Spinal cord (tissue), 10 donors: Measurements from ENCODE around the gene SIRPA. TPM values are rescaled to one million over a fixed set of nuclear protein-coding genes. Genes with fewer than 3 reads are reported as not detected.

ENCODE experiments used
- DNase-seq, 6 donors: peaks; one replicate each; pipeline versions ENCODE4 v3.0.0 to v3.0.0-alpha.2; 2013 to 2015; ENCODE audit warnings: low spot score in 6 of 6, low read depth in 4 of 6
- H3K27ac ChIP-seq: one replicate; pipeline ENCODE4 v1.5.1; 2013; ENCODE audit warnings: low read depth, low read length, control low read depth
- H3K27me3 ChIP-seq: one replicate; pipeline ENCODE4 v1.6.1; 2013; ENCODE audit warnings: low read length; ENCODE audit not compliant: control insufficient read depth, insufficient read depth
- H3K36me3 ChIP-seq: one replicate; pipeline ENCODE4 v1.6.1; 2013; ENCODE audit warnings: low read length; ENCODE audit not compliant: control insufficient read depth, insufficient read depth
- H3K4me1 ChIP-seq: one replicate; pipeline ENCODE4 v1.6.1; 2013; ENCODE audit warnings: low read length; ENCODE audit not compliant: control insufficient read depth, insufficient read depth
- H3K4me3 ChIP-seq: one replicate; pipeline ENCODE4 v1.5.1; 2013; ENCODE audit warnings: low read depth, low read length, control low read depth
- H3K9me3 ChIP-seq: one replicate; pipeline ENCODE4 v1.6.1; 2013; ENCODE audit warnings: low read length; ENCODE audit not compliant: control insufficient read depth, insufficient read depth
- WGBS: methylation state at CpG from one replicate; pipeline ENCODE4 v1.1.5; 2013; ENCODE audit warnings: missing lambda C conversion rate; ENCODE audit not compliant: insufficient coverage; 5-methylcytosine and 5-hydroxymethylcytosine counted together
- polyA plus RNA-seq, 2 donors: library from polyadenylated mRNA; unstranded; fragments of 120-200 nt; gene quantifications; one replicate each; pipeline ENCODE4 v1.2.1, GENCODE V29; 2013; ENCODE audit not compliant: insufficient read length in 2 of 2
- total RNA-seq, 2 donors: library from RNA; depleted of rRNA in 1 of 2; stranded (reverse); fragments of 120-200 nt in 1 of 2; fragments of >200 nt in 1 of 2; gene quantifications; one replicate each; pipeline versions ENCODE4 v1.2.3 to v1.2.4, GENCODE V29; 2013 to 2014
- donor health status: healthy.

SIRPA gene
- total and polyA plus RNA-seq, 4 donors, result 22.1 to 49.7 (median 39.8) TPM

DNA sequence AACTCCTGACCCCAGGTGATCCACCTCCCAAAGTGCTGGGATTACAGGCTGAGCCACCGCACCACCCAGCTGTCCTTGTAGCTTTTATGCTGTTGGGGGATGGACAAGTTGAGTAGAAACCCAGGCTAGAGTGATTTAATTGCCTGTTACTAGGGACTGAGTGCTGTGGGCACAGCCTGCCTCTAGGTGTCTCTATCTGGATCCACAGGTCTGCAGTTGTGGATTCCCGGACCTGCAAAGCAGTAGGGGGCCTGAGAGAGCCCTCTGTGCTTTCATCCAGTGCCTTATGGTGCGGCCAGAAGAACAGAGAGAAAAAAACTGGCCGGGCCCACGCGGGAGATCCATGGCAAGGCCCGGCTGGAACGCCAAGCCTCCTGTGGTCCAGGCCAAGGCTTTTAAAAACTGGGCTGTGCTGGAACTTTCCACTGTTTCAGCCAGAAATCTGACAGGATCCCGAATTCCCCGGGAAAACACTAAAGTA lies 5.2 kb downstream of the SIRPA start:
- Histone ChIP-seq H3K36me3 (peaks cover 15% of the 10 kb centered on the region), H3K27ac (no peak overlapping the region), H3K4me3 (no peak overlapping the region), H3K9me3 (no peaks in the 10 kb centered on the region), H3K27me3 (peaks cover 4% of the 10 kb centered on the region), H3K4me1 (peaks cover 56% of the 10 kb centered on the region)
- peak in 2 of 6 donors; percentile 70 to 87 for DNase-seq
- WGBS, result 24% methylated on average over 10 of the region's 10 CpGs

DNA sequence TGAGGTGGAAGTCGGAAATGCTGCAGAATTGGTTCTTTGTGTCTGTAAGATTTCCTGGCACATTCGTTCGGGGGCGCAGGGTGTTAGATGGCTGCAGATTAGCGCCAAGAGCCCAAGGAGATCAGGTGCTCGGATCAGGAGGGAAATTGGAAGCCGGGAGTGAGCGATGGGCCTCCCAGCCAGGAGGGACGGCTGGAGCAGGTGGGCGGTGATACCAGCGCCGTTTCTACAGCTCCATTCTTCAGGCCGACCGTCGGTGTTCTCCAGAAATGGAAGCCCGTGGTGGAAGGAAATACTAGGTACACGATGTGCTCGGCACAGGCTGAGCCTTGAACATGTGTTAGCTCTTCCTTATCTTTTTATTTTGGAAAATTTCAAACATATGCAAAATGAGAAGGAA lies 6.5 kb downstream of the SIRPA start:
- H3K36me3 ChIP-seq, result peaks cover 20% of the 10 kb centered on the region
- H3K9me3 ChIP-seq, result no peaks in the 10 kb centered on the region
- no peak overlapping the region for H3K4me3 ChIP-seq
- H3K27me3 ChIP-seq, result no peaks in the 10 kb centered on the region
- WGBS, result 72% methylated on average over 15 of the region's 18 CpGs
- DNase-seq, result no peak
- no peak overlapping the region for H3K27ac ChIP-seq
- H3K4me1 ChIP-seq, result peaks cover 51% of the 10 kb centered on the region

DNA sequence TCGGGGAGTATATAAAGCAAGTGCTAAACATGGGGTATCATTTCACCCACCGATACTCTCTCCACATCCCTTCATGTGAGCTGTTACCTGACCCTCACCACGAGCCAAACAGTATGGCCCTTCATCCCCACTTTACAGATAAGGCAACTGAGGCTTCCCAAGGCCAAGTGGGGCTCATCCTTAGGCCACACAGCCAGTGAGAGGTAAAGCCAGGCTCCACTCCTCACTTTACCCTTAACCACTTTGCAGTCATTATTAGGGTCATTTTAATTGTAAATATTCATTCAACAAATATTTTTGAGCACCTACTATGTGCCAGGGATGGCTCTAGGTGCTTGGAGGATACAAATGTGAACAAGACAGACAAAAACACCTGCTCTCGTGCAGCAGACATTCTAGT lies 7.0 kb downstream of the SIRPA start:
- H3K9me3 ChIP-seq, result no peaks in the 10 kb centered on the region
- no peak overlapping the region for H3K27ac ChIP-seq
- H3K4me3 ChIP-seq, result no peak overlapping the region
- peaks cover 46% of the 10 kb centered on the region for H3K4me1 ChIP-seq
- peaks cover 23% of the 10 kb centered on the region for H3K36me3 ChIP-seq
- WGBS, result 87% methylated on average over 2 of the region's 4 CpGs
- H3K27me3 ChIP-seq, result no peaks in the 10 kb centered on the region
- no peak for DNase-seq

DNA sequence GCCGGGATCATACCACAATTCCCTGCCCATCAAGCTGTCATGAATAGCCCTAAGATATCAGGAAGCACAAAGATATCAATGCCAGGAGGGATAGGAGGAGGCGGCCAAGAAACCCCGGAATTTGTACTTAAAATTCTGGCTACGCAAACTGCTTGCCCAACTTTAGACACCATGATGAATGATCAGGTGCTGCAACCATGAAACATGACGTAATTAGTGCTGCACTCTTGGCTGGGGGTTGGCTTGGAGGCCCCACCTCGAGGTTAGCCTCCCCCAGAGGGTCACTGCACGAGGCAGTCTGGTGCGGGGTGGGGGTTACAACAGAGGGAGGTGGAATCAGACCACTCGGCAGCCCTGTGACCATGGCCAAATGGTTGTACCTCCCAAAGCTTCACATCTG lies 8.9 kb downstream of the SIRPA start:
- Histone ChIP-seq H3K36me3 (peaks cover 30% of the 10 kb centered on the region), H3K4me1 (peaks cover 30% of the 10 kb centered on the region), H3K27ac (no peak overlapping the region), H3K4me3 (no peak overlapping the region), H3K27me3 (no peaks in the 10 kb centered on the region), H3K9me3 (no peaks in the 10 kb centered on the region)
- 74% methylated on average over 7 of the region's 9 CpGs for WGBS
- DNase-seq, result no peak

DNA sequence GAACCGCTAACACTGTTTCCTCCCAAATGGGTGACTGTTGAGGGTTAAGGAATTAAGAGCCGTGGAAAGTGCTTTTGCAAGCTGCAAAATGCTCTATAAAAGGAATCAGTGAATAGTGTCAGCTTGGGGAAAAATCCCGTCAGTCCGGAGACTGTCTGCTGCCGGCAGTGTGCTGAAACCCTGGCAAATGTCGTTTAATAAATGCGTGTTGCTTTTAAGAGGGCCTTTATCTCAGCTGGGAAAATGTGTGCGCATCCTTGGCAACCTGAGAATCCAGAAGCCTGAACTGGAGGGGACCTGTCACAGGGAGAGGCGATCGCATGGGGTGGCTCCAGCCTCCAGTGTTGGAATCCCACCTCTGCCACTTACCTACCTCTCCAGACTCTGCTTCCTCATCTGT lies 9.8 kb downstream of the SIRPA start:
- Histone ChIP-seq H3K27me3 (no peaks in the 10 kb centered on the region), H3K4me3 (no peak overlapping the region), H3K36me3 (peaks cover 30% of the 10 kb centered on the region), H3K9me3 (no peaks in the 10 kb centered on the region), H3K27ac (no peak overlapping the region), H3K4me1 (peaks cover 25% of the 10 kb centered on the region)
- 57% methylated on average over 10 of the region's 10 CpGs for WGBS
- no peak for DNase-seq

DNA sequence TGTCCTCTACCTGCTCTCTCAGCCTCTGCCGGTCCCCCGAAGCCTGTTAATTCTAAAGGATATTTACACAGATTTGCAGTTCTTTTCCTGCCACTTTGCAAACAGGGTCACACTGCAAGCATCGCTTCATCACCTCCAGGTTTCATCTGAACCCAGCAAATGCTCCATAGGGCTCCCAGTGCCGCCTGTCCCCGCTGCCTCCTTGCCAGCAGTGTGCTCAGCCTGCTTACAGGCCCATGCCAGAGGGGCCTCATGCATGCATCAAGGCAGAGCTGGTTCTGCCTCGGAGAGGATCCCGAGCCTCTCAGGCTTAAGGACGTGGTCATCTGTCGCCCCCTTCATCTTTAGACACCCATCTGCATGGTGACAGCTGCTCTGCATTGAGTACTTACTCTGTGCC lies 10.5 kb downstream of the SIRPA start:
- Histone ChIP-seq H3K4me3 (no peak overlapping the region), H3K4me1 (peaks cover 19% of the 10 kb centered on the region)
- DNase-seq, result no peak

DNA sequence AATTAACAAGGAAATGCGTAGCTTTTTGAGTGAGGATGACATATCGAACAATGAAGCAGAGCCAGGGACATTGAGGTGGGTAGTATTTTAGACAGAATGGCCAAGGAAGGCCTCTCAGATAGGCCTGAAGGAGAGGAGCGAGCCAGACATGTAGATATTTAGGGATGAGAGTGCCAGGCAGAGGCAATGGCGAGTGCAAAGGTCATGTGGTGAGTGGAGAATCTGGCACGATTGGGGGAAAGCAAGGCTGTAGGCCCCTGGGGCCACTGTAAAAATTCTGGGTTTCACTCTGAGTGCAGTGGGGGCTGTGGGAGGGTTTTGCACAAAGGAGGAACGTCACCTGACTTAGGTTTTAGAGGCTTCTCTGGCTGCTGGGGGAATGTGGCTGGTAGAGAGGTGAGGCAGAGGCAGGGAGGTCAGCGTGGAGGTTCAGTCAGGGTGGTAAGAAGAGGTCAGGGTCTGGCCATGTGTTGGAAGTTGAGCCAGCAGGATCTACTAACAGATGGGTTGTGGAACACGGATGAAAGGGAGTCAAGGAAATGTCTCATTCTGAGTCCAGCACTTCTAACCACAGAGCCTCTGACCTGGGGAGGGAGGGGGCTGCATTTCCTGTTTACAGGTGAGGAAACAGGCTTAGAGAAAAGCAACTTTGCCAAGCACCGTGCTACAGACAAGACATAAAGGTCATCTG lies 11.3 kb downstream of the SIRPA start:
- no peak for DNase-seq
- peaks cover 24% of the 10 kb centered on the region for H3K36me3 ChIP-seq
- H3K27me3 ChIP-seq, result no peaks in the 10 kb centered on the region
- H3K4me3 ChIP-seq, result no peak overlapping the region
- WGBS, result 84% methylated on average over 7 of the region's 9 CpGs
- peaks cover 16% of the 10 kb centered on the region for H3K4me1 ChIP-seq
- H3K9me3 ChIP-seq, result no peaks in the 10 kb centered on the region
- no peak overlapping the region for H3K27ac ChIP-seq

More for the DNA sequence above, 10.5 kb downstream of the SIRPA start:
- Histone ChIP-seq H3K27me3 (no peaks in the 10 kb centered on the region), H3K9me3 (no peaks in the 10 kb centered on the region), H3K36me3 (peaks cover 28% of the 10 kb centered on the region), H3K27ac (no peak overlapping the region)
- WGBS, result 80% methylated on average over 9 of the region's 9 CpGs

DNA sequence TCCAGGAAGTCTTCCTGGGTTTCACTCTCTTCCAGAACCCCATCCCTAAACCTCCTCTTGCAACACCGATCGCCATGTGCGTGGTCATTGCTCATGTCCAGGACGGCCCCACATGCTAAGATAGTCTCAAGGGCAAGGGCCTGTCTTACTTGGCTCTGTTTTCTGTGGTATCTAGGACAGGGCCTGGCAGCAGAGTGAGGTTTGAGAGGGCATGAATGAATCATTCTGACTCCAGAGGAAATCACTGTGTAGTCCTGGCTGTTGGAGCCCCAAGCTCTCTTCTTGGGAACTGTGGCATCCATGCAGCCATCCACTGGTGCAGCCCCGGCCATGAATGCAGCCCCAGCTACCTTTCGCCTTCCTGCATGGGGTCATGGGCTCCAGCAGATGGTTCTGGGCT lies 12.4 kb downstream of the SIRPA start:
- WGBS, result 100% methylated on average over 2 of the region's 6 CpGs
- H3K36me3 ChIP-seq, result peaks cover 24% of the 10 kb centered on the region
- no peaks in the 10 kb centered on the region for H3K27me3 ChIP-seq
- no peak for DNase-seq
- H3K27ac ChIP-seq, result no peak overlapping the region
- no peak overlapping the region for H3K4me3 ChIP-seq
- H3K4me1 ChIP-seq, result peaks cover 18% of the 10 kb centered on the region
- H3K9me3 ChIP-seq, result no peaks in the 10 kb centered on the region

DNA sequence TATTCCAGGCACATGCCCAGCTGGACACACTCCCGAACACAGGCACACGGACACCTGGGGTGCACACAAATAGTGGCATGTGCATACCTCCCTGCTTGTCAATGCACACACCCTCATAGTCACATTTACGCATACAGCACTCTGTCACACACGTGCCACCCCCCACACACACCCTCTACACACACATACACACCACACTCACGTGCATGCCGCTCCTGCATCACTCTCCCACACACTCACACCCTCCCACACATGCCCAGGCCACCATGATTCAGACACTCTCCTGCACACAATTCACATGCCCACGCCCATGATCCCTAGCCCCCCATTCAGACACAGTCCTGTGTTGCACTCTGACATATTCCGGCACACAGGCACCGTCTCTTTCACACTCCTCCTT lies 13.0 kb downstream of the SIRPA start:
- no peaks in the 10 kb centered on the region for H3K9me3 ChIP-seq
- no peak overlapping the region for H3K27ac ChIP-seq
- no peaks in the 10 kb centered on the region for H3K27me3 ChIP-seq
- no peak for DNase-seq
- peaks cover 18% of the 10 kb centered on the region for H3K4me1 ChIP-seq
- WGBS, result 81% methylated on average over 9 of the region's 9 CpGs
- H3K36me3 ChIP-seq, result peaks cover 26% of the 10 kb centered on the region
- no peak overlapping the region for H3K4me3 ChIP-seq

DNA sequence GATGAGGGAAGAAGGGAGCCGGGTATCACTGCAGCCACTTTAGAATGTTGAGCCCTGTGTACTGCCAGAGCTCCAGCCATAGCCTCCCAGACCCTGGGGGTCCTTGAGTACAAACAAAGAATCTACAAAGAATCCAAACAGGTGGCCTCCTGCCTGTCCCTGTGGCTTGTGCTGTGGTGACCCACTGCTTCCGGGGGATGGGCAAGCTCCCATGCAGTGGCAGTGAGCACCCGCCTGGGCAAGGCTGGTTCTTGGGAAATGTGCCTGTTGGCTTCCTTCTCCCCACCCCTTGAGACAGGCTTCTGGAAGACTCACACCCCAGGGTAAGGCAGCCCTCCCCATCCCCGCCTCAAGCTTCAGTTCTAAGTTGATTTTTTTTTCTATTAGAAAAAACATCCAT lies 13.9 kb downstream of the SIRPA start:
- H3K4me1 ChIP-seq, result peaks cover 18% of the 10 kb centered on the region

More for the DNA sequence above, 13.9 kb downstream of the SIRPA start:
- Histone ChIP-seq H3K4me3 (no peak overlapping the region), H3K9me3 (no peaks in the 10 kb centered on the region), H3K27ac (no peak overlapping the region), H3K36me3 (peaks cover 31% of the 10 kb centered on the region), H3K27me3 (no peaks in the 10 kb centered on the region)
- no peak for DNase-seq
- 90% methylated on average over 3 of the region's 4 CpGs for whole genome bisulfite sequencing
